ENCODE measurements around the gene CAMKK1. TPM values are rescaled to one million over a fixed set of nuclear protein-coding genes. Genes with fewer than 3 reads are reported as not detected.
"Not testable (repeated sequence)": the region's sequence is repeated elsewhere in the genome, so short reads cannot be mapped to it uniquely, and the experiment has no call there.

CAMKK1 gene
- total RNA-seq, 1 donor from 2014 or later: 9.0 TPM

- no peak for FAIRE-seq
- DNase-seq (ENCODE audit: low spot score in 2 of 2): no peak
Observed at GRCh38 chr17:3851461-3852100, 41.3 kb downstream of the CAMKK1 start.

GRCh38 chr17:3848229-3848835 lies 44.5 kb downstream of the CAMKK1 start:
- DNase-seq (ENCODE audit: low spot score in 2 of 2) (no peak), FAIRE-seq (no peak)

- no peak for FAIRE-seq
Observed at GRCh38 chr17:3847165-3847670, 45.6 kb downstream of the CAMKK1 start.

GRCh38 chr17:3846437-3847164 lies 46.3 kb downstream of the CAMKK1 start:
- DNase-seq (ENCODE audit: low spot score in 2 of 2): peak in 1 of 2 donors; percentile 19
- FAIRE-seq: no peak

More at GRCh38 chr17:3847165-3847670, 45.6 kb downstream of the CAMKK1 start:
- DNase-seq (ENCODE audit: low spot score in 2 of 2): no peak

- peak; percentile 97 to 98 for DNase-seq (ENCODE audit: low spot score in 2 of 2)
- FAIRE-seq: no peak
Observed at GRCh38 chr17:3845621-3846436, 47.0 kb downstream of the CAMKK1 start, which contains the start of gene NCBP3. NCBP3 (minus strand) TSS chr17:3846246; CDS start chr17:3846223, 23 bp downstream.

GRCh38 chr17:3845291-3845620 lies 47.6 kb downstream of the CAMKK1 start:
- no peak for FAIRE-seq

GRCh38 chr17:3844556-3844955 lies 48.3 kb downstream of the CAMKK1 start:
- not testable (repeated sequence) for FAIRE-seq; DNase-seq (ENCODE audit: low spot score in 2 of 2)

More at GRCh38 chr17:3845291-3845620, 47.6 kb downstream of the CAMKK1 start:
- no peak for DNase-seq (ENCODE audit: low spot score in 2 of 2)

GRCh38 chr17:3843935-3844516 lies 48.8 kb downstream of the CAMKK1 start:
- no peak for DNase-seq (ENCODE audit: low spot score in 2 of 2)
- FAIRE-seq: no peak

GRCh38 chr17:3838206-3838605 lies 54.6 kb downstream of the CAMKK1 start:
- FAIRE-seq: no peak
- no peak for DNase-seq (ENCODE audit: low spot score in 2 of 2)

- DNase-seq (ENCODE audit: low spot score in 2 of 2) (no peak), FAIRE-seq (no peak)
Observed at GRCh38 chr17:3836551-3836950, 56.3 kb downstream of the CAMKK1 start.

- FAIRE-seq (no peak), DNase-seq (ENCODE audit: low spot score in 2 of 2) (no peak)
Observed at GRCh38 chr17:3835410-3836229, 57.2 kb downstream of the CAMKK1 start.

- FAIRE-seq: no peak
- DNase-seq (ENCODE audit: low spot score in 2 of 2): no peak
Observed at GRCh38 chr17:3834811-3835210, 58.0 kb downstream of the CAMKK1 start.

- DNase-seq (ENCODE audit: low spot score in 2 of 2) (no peak), FAIRE-seq (no peak)
Observed at GRCh38 chr17:3828852-3829232, 64.0 kb downstream of the CAMKK1 start.

GRCh38 chr17:3828151-3828851 lies 64.6 kb downstream of the CAMKK1 start:
- no peak for FAIRE-seq
- DNase-seq (ENCODE audit: low spot score in 2 of 2): no peak

- DNase-seq (ENCODE audit: low spot score in 2 of 2) (peak in 1 of 2 donors; percentile 35), FAIRE-seq (peak; percentile 19)
Observed at GRCh38 chr17:3827124-3827773, 65.6 kb downstream of the CAMKK1 start.

- DNase-seq (ENCODE audit: low spot score in 2 of 2) (no peak), FAIRE-seq (no peak)
Observed at GRCh38 chr17:3826191-3826590, 66.7 kb downstream of the CAMKK1 start.

- DNase-seq (ENCODE audit: low spot score in 2 of 2) (no peak), FAIRE-seq (no peak)
Observed at GRCh38 chr17:3821101-3821500, 71.8 kb downstream of the CAMKK1 start.

- DNase-seq (ENCODE audit: low spot score in 2 of 2) (no peak), FAIRE-seq (no peak)
Observed at GRCh38 chr17:3818786-3819185, 74.1 kb downstream of the CAMKK1 start.

Data from frontal cortex (tissue), 4 donors.